HepG2 (cell line): ENCODE results near the gene NF2. TPM values are rescaled to one million over a fixed set of nuclear protein-coding genes. Genes with fewer than 3 reads are reported as not detected.

Experiments used
- ATAC-seq: fragments of 200-7000 bp; cut with Tn5 transposase; 3 replicates; pipeline ENCODE4 v1.9.1; 2020; ENCODE audit warnings: mild to moderate bottlenecking, moderate library complexity
- BruUV-seq: library from RNA; stranded (reverse); fragments of 400-500 nt; replicated peaks from 2 replicates; lab custom pipeline; 2021; lab: Mats Ljungman, UMichigan
- CTCF ChIA-PET: fragments of 300-600 bp; formaldehyde crosslinking; extraction: SDS; loops from one replicate; lab custom pipeline; 2021; ENCODE audit warnings: low total read pairs, inconsistent platforms, low intra/inter-chr PET ratio; lab: Yijun Ruan, JAX
- POLR2A ChIA-PET: fragments of 350-600 bp; sonication (Branson Sonifier 250); formaldehyde crosslinking; loops from one replicate; lab custom pipeline; 2020; ENCODE audit warnings: antibody characterized with exemption, inconsistent platforms; lab: Yijun Ruan, JAX
- DNase-seq: peaks from one replicate; pipeline ENCODE4 v3.0.0-alpha.2; 2015; ENCODE audit warnings: low spot score
- FAIRE-seq: peaks from 3 replicates; lab custom pipeline; 2011; peaks lifted over from hg19 to GRCh38; lab: Jason Lieb, UNC
- H2AFZ ChIP-seq: one replicate; pipeline ENCODE4 v1.6.1; 2011; ENCODE audit warnings: low read length, inconsistent platforms
- H3K27ac ChIP-seq: fragments of 300-600 bp; 3 replicates; pipeline ENCODE4 v1.8.0; 2011; ENCODE audit warnings: mixed run types, mild to moderate bottlenecking, mixed read lengths, low read length, inconsistent platforms; ENCODE audit not compliant: insufficient read depth; ENCODE audit errors: extremely low read length
- H3K27me3 ChIP-seq, 2 experiments: fragments of 200-600 bp in 1 of 2; 2 replicates in 1 of 2; 3 replicates in 1 of 2; pipeline versions ENCODE4 v1.6.0 to v1.8.0; 2011; ENCODE audit warnings: low read length in 2 of 2, mild to moderate bottlenecking in 2 of 2, moderate library complexity in 2 of 2, inconsistent platforms in 1 of 2; ENCODE audit not compliant: insufficient read depth in 2 of 2, control insufficient read depth in 1 of 2
- H3K36me3 ChIP-seq, 2 experiments: fragments of 200-600 bp in 1 of 2; replicated peaks in 1 of 2; 2 replicates in 1 of 2; 3 replicates in 1 of 2; pipeline versions ENCODE4 v1.5.1 to v1.8.0; 2011; ENCODE audit warnings: low read length in 2 of 2, inconsistent platforms in 1 of 2; ENCODE audit not compliant: insufficient read depth in 2 of 2, control insufficient read depth in 1 of 2
- H3K4me1 ChIP-seq: 2 replicates; pipeline ENCODE4 v1.5.1; 2012; ENCODE audit warnings: low read length, inconsistent platforms; ENCODE audit not compliant: insufficient read depth
- H3K4me2 ChIP-seq: 2 replicates; pipeline ENCODE4 v1.6.0; 2011; ENCODE audit warnings: low read depth, low read length, inconsistent platforms
- H3K4me3 ChIP-seq, 3 experiments: fragments of 200-600 bp in 1 of 3; sonication (generic), shearing (Covaris generic) in 1 of 3; replicated peaks in 1 of 3; 2 replicates each; pipeline ENCODE4 v1.5.1; 2011 to 2016; ENCODE audit warnings: low read length in 3 of 3, inconsistent platforms in 2 of 3, low read depth in 2 of 3, mild to moderate bottlenecking in 2 of 3, control low read depth in 1 of 3, mixed read lengths in 1 of 3; ENCODE audit not compliant: insufficient read depth in 1 of 3
- H3K79me2 ChIP-seq: one replicate; pipeline ENCODE4 v1.6.1; 2011; ENCODE audit warnings: low read length, inconsistent platforms; ENCODE audit not compliant: insufficient read depth
- H3K9ac ChIP-seq: 2 replicates; pipeline ENCODE4 v1.6.0; 2011; ENCODE audit warnings: mild to moderate bottlenecking, low read depth, low read length, inconsistent platforms; ENCODE audit not compliant: insufficient read depth
- H3K9me3 ChIP-seq: 2 replicates; pipeline ENCODE4 v1.5.1; 2012; ENCODE audit warnings: mild to moderate bottlenecking, low read length
- H4K20me1 ChIP-seq: 2 replicates; pipeline ENCODE4 v1.6.0; 2011; ENCODE audit warnings: inconsistent platforms, mild to moderate bottlenecking, low read length, moderate library complexity; ENCODE audit not compliant: insufficient read depth
- EED ChIP-seq: sonication (generic); formaldehyde crosslinking; IDR thresholded peaks from 2 replicates; pipeline ENCODE4 v1.5.0; 2020; ENCODE audit warnings: mild to moderate bottlenecking, missing genetic modification reagents
- FOXA3 ChIP-seq: IDR thresholded peaks from 2 replicates; pipeline ENCODE4 v1.6.1; 2016; ENCODE audit warnings: missing genetic modification reagents, missing compliant biosample characterization
- HDAC6 ChIP-seq: fragments of 200-600 bp; sonication (generic); IDR thresholded peaks from 2 replicates; pipeline ENCODE4 v1.7.0; 2017; ENCODE audit warnings: mild to moderate bottlenecking, antibody characterized with exemption, low read length, low read depth
- ISX ChIP-seq: sonication (generic); formaldehyde crosslinking; conservative IDR thresholded peaks from 2 replicates; pipeline ENCODE4 v1.5.0; 2020; ENCODE audit warnings: missing genetic modification reagents
- SOX5 ChIP-seq: IDR thresholded peaks from 2 replicates; pipeline ENCODE4 v1.6.1; 2016; ENCODE audit warnings: borderline replicate concordance
- TAF1 ChIP-seq: sonication (generic); formaldehyde crosslinking; IDR thresholded peaks from 2 replicates; pipeline ENCODE4 v1.4.0; 2020; ENCODE audit warnings: missing genetic modification reagents
- ZNF230 ChIP-seq: sonication (generic); formaldehyde crosslinking; IDR thresholded peaks from 2 replicates; pipeline ENCODE4 v1.4.0; 2020; ENCODE audit warnings: mild to moderate bottlenecking, missing genetic modification reagents
- ZNF354B ChIP-seq: sonication (generic); formaldehyde crosslinking; IDR thresholded peaks from 2 replicates; pipeline ENCODE4 v1.8.0; 2022; ENCODE audit warnings: mild to moderate bottlenecking, missing genetic modification reagents
- ZNF431 ChIP-seq: sonication (generic); formaldehyde crosslinking; IDR thresholded peaks from 2 replicates; pipeline ENCODE4 v1.9.0; 2022; ENCODE audit warnings: missing genetic modification reagents, low read depth, mild to moderate bottlenecking, borderline replicate concordance
- ZNF432 ChIP-seq: sonication (generic); formaldehyde crosslinking; IDR thresholded peaks from 2 replicates; pipeline ENCODE4 v1.5.0; 2020; ENCODE audit warnings: missing genetic modification reagents, mild to moderate bottlenecking, borderline replicate concordance
- WGBS: methylation state at CpG from one replicate; pipeline ENCODE4 v1.1.6; 2017; ENCODE audit warnings: low lambda C conversion rate; 5-methylcytosine and 5-hydroxymethylcytosine counted together
- in situ Hi-C: cut with HindIII; loops from 2 replicates; pipeline ENCODE4 v1.10.0; 2017; ENCODE audit warnings: low pct_unique_long_range_greater_than_20kb; ENCODE audit not compliant: extremely low pct_ligation_motif_present
- intact Hi-C: fragments of 100-400 bp; cut with micrococcal nuclease; formaldehyde crosslinking; loops from one replicate; pipeline ENCODE4 v1.10.0; 2022; ENCODE audit not compliant: unreplicated experiment
- polyA plus RNA-seq, 8 experiments: library from polyadenylated mRNA; depleted of rRNA in 3 of 8; stranded (reverse) in 7 of 8; unstranded in 1 of 8; fragments of >200 nt; fragmentation: Illumina TruSeq in 4 of 8; extraction: Trizol in 4 of 8; gene quantifications; 2 replicates each; pipeline versions ENCODE4 v1.2.1 to v1.2.3, GENCODE V29; 2011 to 2016; ENCODE audit warnings: low read depth in 4 of 8, missing spikeins in 1 of 8, mixed read lengths in 1 of 8; ENCODE audit not compliant: insufficient read depth in 1 of 8
- total RNA-seq, 5 experiments: library from RNA; depleted of rRNA; stranded (reverse); fragments of >200 nt; fragmentation: Illumina TruSeq; extraction: Trizol; gene quantifications; 2 replicates each; pipeline ENCODE4 v1.2.3, GENCODE V29; 2016; ENCODE audit warnings: low read depth in 1 of 5
- TF ChIP-seq, protein P1 (sequence below): sonication (generic); formaldehyde crosslinking; IDR thresholded peaks from 2 replicates; pipeline ENCODE4 v1.5.0; 2020; ENCODE audit warnings: mild to moderate bottlenecking, missing genetic modification reagents
- TF ChIP-seq, protein P2 (sequence below): sonication (generic); formaldehyde crosslinking; IDR thresholded peaks from 2 replicates; pipeline ENCODE4 v1.5.1; 2020; ENCODE audit warnings: mild to moderate bottlenecking, missing genetic modification reagents, borderline replicate concordance
- TF ChIP-seq, protein P3 (sequence below): IDR thresholded peaks from 2 replicates; pipeline ENCODE4 v1.6.1; 2016; ENCODE audit warnings: control low read depth

NF2 gene
- total and polyA plus RNA-seq, 2 of the 13 experiments (the other 11 are each of a cell fraction or from before 2014, with no cell fraction given) = 9.3 to 33.3 TPM

DNA sequence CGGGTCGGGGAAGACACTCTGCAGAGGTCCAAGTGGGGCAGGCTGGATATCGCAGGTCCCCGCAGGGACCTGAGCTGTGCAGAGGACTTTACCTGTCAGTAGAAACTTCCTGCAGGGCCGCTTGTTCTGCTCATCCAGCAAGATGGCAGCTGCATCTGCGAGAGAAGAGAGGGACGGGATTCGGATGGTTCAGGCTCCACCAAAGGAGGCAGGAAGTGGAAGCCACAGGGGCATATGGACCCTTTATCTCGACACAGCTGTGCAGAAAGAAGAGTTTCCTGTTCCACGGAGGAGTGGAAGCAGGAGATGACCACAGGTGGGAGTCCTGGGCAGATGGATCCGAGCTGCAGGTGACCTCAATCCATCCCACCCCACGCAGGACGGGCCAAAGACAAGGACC is 138.9 kb downstream of the NF2 start:
- H3K27me3 ChIP-seq = no peaks in the 10 kb centered on the region
- H4K20me1 ChIP-seq = no peaks in the 10 kb centered on the region
- H3K79me2 ChIP-seq = no peaks in the 10 kb centered on the region
- POLR2A ChIA-PET = no interaction called here
- TF ChIP-seq ZNF432 (CRISPR knock-in tag) (no peak), ISX (CRISPR knock-in tag) (no peak), EED (CRISPR knock-in tag) (no peak), TAF1 (no peak), ZNF431 (CRISPR knock-in tag) (no peak), SOX5 (CRISPR knock-in tag) (no peak), ZNF230 (CRISPR knock-in tag) (no peak), FOXA3 (CRISPR knock-in tag) (no peak), ZNF354B (CRISPR knock-in tag) (no peak), HDAC6 (no peak)
- TF ChIP-seq, protein P1, sequence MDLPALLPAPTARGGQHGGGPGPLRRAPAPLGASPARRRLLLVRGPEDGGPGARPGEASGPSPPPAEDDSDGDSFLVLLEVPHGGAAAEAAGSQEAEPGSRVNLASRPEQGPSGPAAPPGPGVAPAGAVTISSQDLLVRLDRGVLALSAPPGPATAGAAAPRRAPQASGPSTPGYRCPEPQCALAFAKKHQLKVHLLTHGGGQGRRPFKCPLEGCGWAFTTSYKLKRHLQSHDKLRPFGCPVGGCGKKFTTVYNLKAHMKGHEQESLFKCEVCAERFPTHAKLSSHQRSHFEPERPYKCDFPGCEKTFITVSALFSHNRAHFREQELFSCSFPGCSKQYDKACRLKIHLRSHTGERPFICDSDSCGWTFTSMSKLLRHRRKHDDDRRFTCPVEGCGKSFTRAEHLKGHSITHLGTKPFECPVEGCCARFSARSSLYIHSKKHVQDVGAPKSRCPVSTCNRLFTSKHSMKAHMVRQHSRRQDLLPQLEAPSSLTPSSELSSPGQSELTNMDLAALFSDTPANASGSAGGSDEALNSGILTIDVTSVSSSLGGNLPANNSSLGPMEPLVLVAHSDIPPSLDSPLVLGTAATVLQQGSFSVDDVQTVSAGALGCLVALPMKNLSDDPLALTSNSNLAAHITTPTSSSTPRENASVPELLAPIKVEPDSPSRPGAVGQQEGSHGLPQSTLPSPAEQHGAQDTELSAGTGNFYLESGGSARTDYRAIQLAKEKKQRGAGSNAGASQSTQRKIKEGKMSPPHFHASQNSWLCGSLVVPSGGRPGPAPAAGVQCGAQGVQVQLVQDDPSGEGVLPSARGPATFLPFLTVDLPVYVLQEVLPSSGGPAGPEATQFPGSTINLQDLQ (CRISPR knock-in tag) = no peak
- TF ChIP-seq, protein P2, sequence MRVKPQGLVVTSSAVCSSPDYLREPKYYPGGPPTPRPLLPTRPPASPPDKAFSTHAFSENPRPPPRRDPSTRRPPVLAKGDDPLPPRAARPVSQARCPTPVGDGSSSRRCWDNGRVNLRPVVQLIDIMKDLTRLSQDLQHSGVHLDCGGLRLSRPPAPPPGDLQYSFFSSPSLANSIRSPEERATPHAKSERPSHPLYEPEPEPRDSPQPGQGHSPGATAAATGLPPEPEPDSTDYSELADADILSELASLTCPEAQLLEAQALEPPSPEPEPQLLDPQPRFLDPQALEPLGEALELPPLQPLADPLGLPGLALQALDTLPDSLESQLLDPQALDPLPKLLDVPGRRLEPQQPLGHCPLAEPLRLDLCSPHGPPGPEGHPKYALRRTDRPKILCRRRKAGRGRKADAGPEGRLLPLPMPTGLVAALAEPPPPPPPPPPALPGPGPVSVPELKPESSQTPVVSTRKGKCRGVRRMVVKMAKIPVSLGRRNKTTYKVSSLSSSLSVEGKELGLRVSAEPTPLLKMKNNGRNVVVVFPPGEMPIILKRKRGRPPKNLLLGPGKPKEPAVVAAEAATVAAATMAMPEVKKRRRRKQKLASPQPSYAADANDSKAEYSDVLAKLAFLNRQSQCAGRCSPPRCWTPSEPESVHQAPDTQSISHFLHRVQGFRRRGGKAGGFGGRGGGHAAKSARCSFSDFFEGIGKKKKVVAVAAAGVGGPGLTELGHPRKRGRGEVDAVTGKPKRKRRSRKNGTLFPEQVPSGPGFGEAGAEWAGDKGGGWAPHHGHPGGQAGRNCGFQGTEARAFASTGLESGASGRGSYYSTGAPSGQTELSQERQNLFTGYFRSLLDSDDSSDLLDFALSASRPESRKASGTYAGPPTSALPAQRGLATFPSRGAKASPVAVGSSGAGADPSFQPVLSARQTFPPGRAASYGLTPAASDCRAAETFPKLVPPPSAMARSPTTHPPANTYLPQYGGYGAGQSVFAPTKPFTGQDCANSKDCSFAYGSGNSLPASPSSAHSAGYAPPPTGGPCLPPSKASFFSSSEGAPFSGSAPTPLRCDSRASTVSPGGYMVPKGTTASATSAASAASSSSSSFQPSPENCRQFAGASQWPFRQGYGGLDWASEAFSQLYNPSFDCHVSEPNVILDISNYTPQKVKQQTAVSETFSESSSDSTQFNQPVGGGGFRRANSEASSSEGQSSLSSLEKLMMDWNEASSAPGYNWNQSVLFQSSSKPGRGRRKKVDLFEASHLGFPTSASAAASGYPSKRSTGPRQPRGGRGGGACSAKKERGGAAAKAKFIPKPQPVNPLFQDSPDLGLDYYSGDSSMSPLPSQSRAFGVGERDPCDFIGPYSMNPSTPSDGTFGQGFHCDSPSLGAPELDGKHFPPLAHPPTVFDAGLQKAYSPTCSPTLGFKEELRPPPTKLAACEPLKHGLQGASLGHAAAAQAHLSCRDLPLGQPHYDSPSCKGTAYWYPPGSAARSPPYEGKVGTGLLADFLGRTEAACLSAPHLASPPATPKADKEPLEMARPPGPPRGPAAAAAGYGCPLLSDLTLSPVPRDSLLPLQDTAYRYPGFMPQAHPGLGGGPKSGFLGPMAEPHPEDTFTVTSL (CRISPR knock-in tag) = no peak
- TF ChIP-seq, protein P3, sequence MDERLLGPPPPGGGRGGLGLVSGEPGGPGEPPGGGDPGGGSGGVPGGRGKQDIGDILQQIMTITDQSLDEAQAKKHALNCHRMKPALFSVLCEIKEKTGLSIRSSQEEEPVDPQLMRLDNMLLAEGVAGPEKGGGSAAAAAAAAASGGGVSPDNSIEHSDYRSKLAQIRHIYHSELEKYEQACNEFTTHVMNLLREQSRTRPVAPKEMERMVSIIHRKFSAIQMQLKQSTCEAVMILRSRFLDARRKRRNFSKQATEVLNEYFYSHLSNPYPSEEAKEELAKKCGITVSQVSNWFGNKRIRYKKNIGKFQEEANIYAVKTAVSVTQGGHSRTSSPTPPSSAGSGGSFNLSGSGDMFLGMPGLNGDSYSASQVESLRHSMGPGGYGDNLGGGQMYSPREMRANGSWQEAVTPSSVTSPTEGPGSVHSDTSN (CRISPR knock-in tag) = no peak
- H3K4me3 ChIP-seq = no peak overlapping the region
- H3K4me1 ChIP-seq = no peaks in the 10 kb centered on the region
- intact Hi-C loops = no loop called here
- FAIRE-seq (no peak), DNase-seq (no peak), ATAC-seq (no peak)
- CTCF ChIA-PET = no interaction called here
- H2AFZ ChIP-seq = no peak overlapping the region
- peaks cover 6 to 27% of the 10 kb centered on the region in 2 experiments; a peak in 4 of 5 replicates for H3K36me3 ChIP-seq
- H3K27ac ChIP-seq = no peak overlapping the region
- in situ Hi-C loops = no loop called here
- H3K4me2 ChIP-seq = no peak overlapping the region
- BruUV-seq = no TSS peak
- H3K9ac ChIP-seq = no peak overlapping the region
- no peaks in the 10 kb centered on the region for H3K9me3 ChIP-seq
- 86% methylated on average over 11 of the region's 13 CpGs for WGBS
